Natural killer cell (primary cell): ENCODE results near the gene SUV39H2. TPM values are rescaled to one million over a fixed set of nuclear protein-coding genes. Genes with fewer than 3 reads are reported as not detected.

Experiments used
- ATAC-seq, 3 donors: fragments of 150-1000 bp in 2 of 3; fragments of 200-7000 bp in 1 of 3; cut with Tn5 transposase; 1 replicate in 1 of 3; 2 replicates in 2 of 3; pipeline ENCODE4 v1.10.0; 2021; ENCODE audit warnings: mild to moderate bottlenecking in 2 of 3, moderate library complexity in 2 of 3
- DNase-seq, 2 donors: peaks; one replicate each; pipeline versions ENCODE4 v3.0.0 to v3.0.0-alpha.2; 2013 to 2021; ENCODE audit warnings: mixed read lengths in 1 of 2
- H3K27ac ChIP-seq: one replicate; pipeline ENCODE4 v1.5.1; 2013; ENCODE audit warnings: mild to moderate bottlenecking, low read length
- H3K27me3 ChIP-seq: one replicate; pipeline ENCODE4 v1.6.1; 2013; ENCODE audit warnings: low read length; ENCODE audit not compliant: control insufficient read depth, insufficient read depth
- H3K36me3 ChIP-seq: one replicate; pipeline ENCODE4 v1.6.1; 2013; ENCODE audit warnings: low read length; ENCODE audit not compliant: control insufficient read depth, insufficient read depth
- H3K4me1 ChIP-seq: one replicate; pipeline ENCODE4 v1.6.1; 2013; ENCODE audit warnings: low read length; ENCODE audit not compliant: control insufficient read depth, insufficient read depth
- H3K4me3 ChIP-seq: one replicate; pipeline ENCODE4 v1.5.1; 2013; ENCODE audit warnings: low read length
- H3K9me3 ChIP-seq: one replicate; pipeline ENCODE4 v1.6.1; 2013; ENCODE audit warnings: low read length; ENCODE audit not compliant: control insufficient read depth, insufficient read depth
- H3K27ac Mint-ChIP-seq, 2 donors: one replicate each; pipeline ENCODE4 v1.8.0; 2022; ENCODE audit warnings: mild to moderate bottlenecking in 2 of 2, mixed read lengths in 2 of 2, moderate library complexity in 1 of 2
- H3K27me3 Mint-ChIP-seq, 2 donors: one replicate each; pipeline ENCODE4 v1.8.0; 2022; ENCODE audit warnings: low read depth in 2 of 2, mixed read lengths in 2 of 2
- H3K36me3 Mint-ChIP-seq: one replicate; pipeline ENCODE4 v1.8.0; 2022; ENCODE audit warnings: mixed read lengths
- H3K4me1 Mint-ChIP-seq, 2 donors: one replicate each; pipeline ENCODE4 v1.8.0; 2022; ENCODE audit warnings: mixed read lengths in 2 of 2
- H3K4me3 Mint-ChIP-seq: one replicate; pipeline ENCODE4 v1.8.0; 2022; ENCODE audit warnings: mild to moderate bottlenecking, moderate library complexity, mixed read lengths
- H3K9me3 Mint-ChIP-seq, 2 donors: one replicate each; pipeline ENCODE4 v1.8.0; 2022; ENCODE audit warnings: mixed read lengths in 2 of 2
- WGBS: methylation state at CpG from one replicate; pipeline ENCODE4 v1.1.7; 2013; ENCODE audit warnings: missing lambda C conversion rate; ENCODE audit not compliant: insufficient coverage; 5-methylcytosine and 5-hydroxymethylcytosine counted together
- intact Hi-C: fragments of 100-400 bp; cut with micrococcal nuclease; formaldehyde crosslinking; loops from one replicate; pipeline ENCODE4 v1.14.2; 2022
- total RNA-seq, 4 donors: library from RNA; stranded (reverse); fragments of 120-200 nt in 1 of 4; gene quantifications; one replicate each; pipeline versions ENCODE4 v1.2.3 to v1.2.4, GENCODE V29; 2013 to 2022
- TF ChIP-seq, protein P1 (sequence below): fragments of 200-600 bp; IDR thresholded peaks from one replicate; pipeline ENCODE4 v1.8.0; 2022; ENCODE audit warnings: antibody characterized with exemption

Gene SUV39H2
- total RNA-seq, 3 donors from 2014 or later (not counting 1 experiment from before 2014, with no cell fraction given), result 3.8 to 5.4 (median 5.2) TPM

GRCh38 chr10:14949291-14949690, 70.6 kb downstream of the SUV39H2 start:
- no peaks in the 10 kb centered on the region for H3K9me3 ChIP-seq
- H3K36me3 Mint-ChIP-seq, result no peaks in the 10 kb centered on the region
- no peak overlapping the region for H3K27ac ChIP-seq
- H3K4me1 Mint-ChIP-seq, result peaks cover 40 to 48% of the 10 kb centered on the region in 2 donors
- intact Hi-C loops, result no loop called here
- H3K27me3 ChIP-seq, result no peaks in the 10 kb centered on the region
- no peaks in the 10 kb centered on the region for H3K27me3 Mint-ChIP-seq
- H3K9me3 Mint-ChIP-seq, result no peaks in the 10 kb centered on the region
- peaks cover 37% of the 10 kb centered on the region for H3K36me3 ChIP-seq
- WGBS, result 96% methylated on average over 3 of the region's 5 CpGs
- H3K4me3 ChIP-seq, result no peak overlapping the region
- peaks cover 24% of the 10 kb centered on the region for H3K4me1 ChIP-seq
- no peak overlapping the region for H3K4me3 Mint-ChIP-seq
- no peak for DNase-seq
- ATAC-seq, result no peak
- TF ChIP-seq, protein P1, sequence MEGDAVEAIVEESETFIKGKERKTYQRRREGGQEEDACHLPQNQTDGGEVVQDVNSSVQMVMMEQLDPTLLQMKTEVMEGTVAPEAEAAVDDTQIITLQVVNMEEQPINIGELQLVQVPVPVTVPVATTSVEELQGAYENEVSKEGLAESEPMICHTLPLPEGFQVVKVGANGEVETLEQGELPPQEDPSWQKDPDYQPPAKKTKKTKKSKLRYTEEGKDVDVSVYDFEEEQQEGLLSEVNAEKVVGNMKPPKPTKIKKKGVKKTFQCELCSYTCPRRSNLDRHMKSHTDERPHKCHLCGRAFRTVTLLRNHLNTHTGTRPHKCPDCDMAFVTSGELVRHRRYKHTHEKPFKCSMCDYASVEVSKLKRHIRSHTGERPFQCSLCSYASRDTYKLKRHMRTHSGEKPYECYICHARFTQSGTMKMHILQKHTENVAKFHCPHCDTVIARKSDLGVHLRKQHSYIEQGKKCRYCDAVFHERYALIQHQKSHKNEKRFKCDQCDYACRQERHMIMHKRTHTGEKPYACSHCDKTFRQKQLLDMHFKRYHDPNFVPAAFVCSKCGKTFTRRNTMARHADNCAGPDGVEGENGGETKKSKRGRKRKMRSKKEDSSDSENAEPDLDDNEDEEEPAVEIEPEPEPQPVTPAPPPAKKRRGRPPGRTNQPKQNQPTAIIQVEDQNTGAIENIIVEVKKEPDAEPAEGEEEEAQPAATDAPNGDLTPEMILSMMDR, result no peak
- peak overlapping the region in 1 of 2 donors; percentile 1 for H3K27ac Mint-ChIP-seq

- H3K36me3 ChIP-seq, result peaks cover 12% of the 10 kb centered on the region
- H3K27ac ChIP-seq, result peak overlapping the region; percentile 93
- Mint-ChIP-seq H3K4me1 (peaks cover 48 to 53% of the 10 kb centered on the region in 2 donors), H3K36me3 (no peaks in the 10 kb centered on the region), H3K4me3 (peak overlapping the region; percentile 97), H3K27me3 (no peaks in the 10 kb centered on the region), H3K27ac (peak overlapping the region; percentile 94 to 95), H3K9me3 (no peaks in the 10 kb centered on the region)
- H3K4me3 ChIP-seq, result peak overlapping the region; percentile 86
- no peaks in the 10 kb centered on the region for H3K27me3 ChIP-seq
- no peaks in the 10 kb centered on the region for H3K9me3 ChIP-seq
- peak in 1 of 2 donors; percentile 18 for DNase-seq
- peaks cover 34% of the 10 kb centered on the region for H3K4me1 ChIP-seq
- WGBS, result 44% methylated on average over 8 of the region's 10 CpGs
- ATAC-seq, result no peak
- intact Hi-C loops, result loop anchor here (5.0 kb wide), 3 partner anchors 76 to 456 kb away; partner anchors contain the start of genes CDNF, HSPA14, MSANTD7 and SUV39H2
- TF ChIP-seq, protein P1, result no peak
Observed at GRCh38 chr10:14952851-14953423, 74.3 kb downstream of the SUV39H2 start.

GRCh38 chr10:14953424-14954000, 74.8 kb downstream of the SUV39H2 start:
- Mint-ChIP-seq H3K36me3 (no peaks in the 10 kb centered on the region), H3K27ac (peak overlapping the region; percentile 94 to 95), H3K27me3 (no peaks in the 10 kb centered on the region), H3K4me1 (peaks cover 48 to 50% of the 10 kb centered on the region in 2 donors), H3K4me3 (peak overlapping the region; percentile 97), H3K9me3 (no peaks in the 10 kb centered on the region)
- Histone ChIP-seq H3K27ac (peak overlapping the region; percentile 93), H3K36me3 (peaks cover 6% of the 10 kb centered on the region), H3K4me3 (peak overlapping the region; percentile 86), H3K4me1 (peaks cover 34% of the 10 kb centered on the region), H3K27me3 (no peaks in the 10 kb centered on the region), H3K9me3 (no peaks in the 10 kb centered on the region)
- under 1% methylated on average over 32 of the region's 32 CpGs for WGBS
- intact Hi-C loops, result loop anchor here (5.0 kb wide), 3 partner anchors 76 to 456 kb away; partner anchors contain the start of genes CDNF, HSPA14, MSANTD7 and SUV39H2
- ATAC-seq (peak; percentile 41 to 45 (median 41)), DNase-seq (peak in 1 of 2 donors; percentile 44)
- TF ChIP-seq, protein P1, result no peak

Other genes starting within 250 kb of the SUV39H2 start
- gene FAM107B, start 104.0 kb upstream of the SUV39H2 start, total RNA-seq, result 100 to 1,000 TPM; 165 to 226 (median 224) TPM
- gene CDNF, start 40.8 kb upstream of the SUV39H2 start, total RNA-seq, result 1 to 10 TPM; 1.8 to 2.2 (median 1.9) TPM
- 10 to 100 TPM; 18.9 to 25.6 (median 24.5) TPM for gene HSPA14, start 40.6 kb upstream of the SUV39H2 start, total RNA-seq
- 10 to 100 TPM; 19.6 to 25.1 (median 24.0) TPM for gene MSANTD7, start 40.6 kb upstream of the SUV39H2 start, total RNA-seq
- gene DCLRE1C, start 75.2 kb downstream of the SUV39H2 start, total RNA-seq, result 10 to 100 TPM; 21.7 to 31.3 (median 22.3) TPM
- gene MEIG1, start 80.5 kb downstream of the SUV39H2 start, total RNA-seq, result not detected
- not detected for gene OLAH, start 165.1 kb downstream of the SUV39H2 start, total RNA-seq
- gene ACBD7, start 209.9 kb downstream of the SUV39H2 start, total RNA-seq, result 1 to 10 TPM in 1 of 3 donors, under 1 TPM in 1, not detected in 1; 0.48 to 1.8 TPM
- 10 to 100 TPM in 1 of 3 donors, 1 to 10 TPM in 2; 7.5 to 12.7 (median 8.4) TPM for gene RPP38, start 218.5 kb downstream of the SUV39H2 start, total RNA-seq